HEK293 (cell line): ENCODE results near the gene EML1.
A peak's percentile ranks its signal among the peaks of the same experiment; 100 is the strongest.

Experiments
- SALL2 ChIP-seq: fragments of 450-650 bp; formaldehyde crosslinking; IDR thresholded peaks from 2 replicates; pipeline ENCODE4 v1.5.0; 2017; ENCODE audit warnings: missing biosample characterization, mild to moderate bottlenecking, missing genetic modification characterization, borderline replicate concordance
- SP2 ChIP-seq: fragments of 450-650 bp; formaldehyde crosslinking; IDR thresholded peaks from 2 replicates; pipeline ENCODE4 v1.5.1; 2016; ENCODE audit warnings: missing biosample characterization, missing genetic modification characterization
- SP7 ChIP-seq: fragments of 450-650 bp; formaldehyde crosslinking; IDR thresholded peaks from 2 replicates; pipeline ENCODE4 v1.5.1; 2016; ENCODE audit warnings: missing biosample characterization, missing genetic modification characterization
- TCF7L2 ChIP-seq: IDR thresholded peaks from 2 replicates; pipeline ENCODE4 v1.6.1; 2011; ENCODE audit warnings: low read depth, mild to moderate bottlenecking, inconsistent platforms, low read length, moderate library complexity, borderline replicate concordance
- ZBTB21 ChIP-seq: fragments of 450-650 bp; formaldehyde crosslinking; IDR thresholded peaks from 2 replicates; pipeline ENCODE4 v1.5.1; 2017; ENCODE audit warnings: missing biosample characterization, missing genetic modification characterization
- ZFP69B ChIP-seq: fragments of 450-650 bp; formaldehyde crosslinking; IDR thresholded peaks from 2 replicates; pipeline ENCODE4 v1.5.1; 2016; ENCODE audit warnings: missing biosample characterization, missing genetic modification characterization
- ZNF10 ChIP-seq: fragments of 450-650 bp; formaldehyde crosslinking; IDR thresholded peaks from 2 replicates; pipeline ENCODE4 v1.5.1; 2017; ENCODE audit warnings: missing biosample characterization, missing genetic modification characterization
- ZNF114 ChIP-seq: fragments of 450-650 bp; formaldehyde crosslinking; IDR thresholded peaks from 2 replicates; pipeline ENCODE4 v1.5.0; 2017; ENCODE audit warnings: missing biosample characterization, missing genetic modification characterization
- ZNF138 ChIP-seq: fragments of 450-650 bp; formaldehyde crosslinking; IDR thresholded peaks from 2 replicates; pipeline ENCODE4 v1.5.1; 2016; ENCODE audit warnings: missing biosample characterization, missing genetic modification characterization, borderline replicate concordance
- ZNF146 ChIP-seq: fragments of 450-650 bp; formaldehyde crosslinking; IDR thresholded peaks from 2 replicates; pipeline ENCODE4 v1.5.1; 2016; ENCODE audit warnings: missing biosample characterization, missing genetic modification characterization
- ZNF155 ChIP-seq: fragments of 450-650 bp; formaldehyde crosslinking; IDR thresholded peaks from 2 replicates; pipeline ENCODE4 v1.5.1; 2016; ENCODE audit warnings: missing biosample characterization, missing genetic modification characterization
- ZNF2 ChIP-seq: fragments of 450-650 bp; formaldehyde crosslinking; IDR thresholded peaks from 2 replicates; pipeline ENCODE4 v1.5.1; 2016; ENCODE audit warnings: missing biosample characterization, missing genetic modification characterization
- ZNF214 ChIP-seq: fragments of 450-650 bp; formaldehyde crosslinking; IDR thresholded peaks from 2 replicates; pipeline ENCODE4 v1.5.1; 2017; ENCODE audit warnings: missing biosample characterization, mild to moderate bottlenecking, missing genetic modification characterization, borderline replicate concordance
- ZNF311 ChIP-seq: fragments of 450-650 bp; formaldehyde crosslinking; IDR thresholded peaks from 2 replicates; pipeline ENCODE4 v1.5.1; 2017; ENCODE audit warnings: missing biosample characterization, missing genetic modification characterization, borderline replicate concordance
- ZNF404 ChIP-seq: fragments of 450-650 bp; formaldehyde crosslinking; IDR thresholded peaks from 2 replicates; pipeline ENCODE4 v1.5.1; 2017; ENCODE audit warnings: missing biosample characterization, missing genetic modification characterization
- ZNF544 ChIP-seq: fragments of 450-650 bp; formaldehyde crosslinking; IDR thresholded peaks from 2 replicates; pipeline ENCODE4 v1.5.0; 2017; ENCODE audit warnings: missing biosample characterization, missing genetic modification characterization
- ZNF560 ChIP-seq: fragments of 450-650 bp; formaldehyde crosslinking; IDR thresholded peaks from 2 replicates; pipeline ENCODE4 v1.5.1; 2017; ENCODE audit warnings: missing biosample characterization, missing genetic modification characterization, borderline replicate concordance
- ZNF596 ChIP-seq: fragments of 450-650 bp; IDR thresholded peaks from 2 replicates; pipeline ENCODE4 v1.5.0; 2018; ENCODE audit warnings: missing biosample characterization, mild to moderate bottlenecking, missing genetic modification characterization, moderate library complexity
- ZNF629 ChIP-seq: fragments of 450-650 bp; formaldehyde crosslinking; IDR thresholded peaks from 2 replicates; pipeline ENCODE4 v1.5.1; 2017; ENCODE audit warnings: missing biosample characterization, missing genetic modification characterization
- ZNF654 ChIP-seq: fragments of 450-650 bp; formaldehyde crosslinking; IDR thresholded peaks from 2 replicates; pipeline ENCODE4 v1.5.1; 2016; ENCODE audit warnings: low read depth, missing biosample characterization, missing genetic modification characterization
- ZNF664 ChIP-seq: fragments of 450-650 bp; formaldehyde crosslinking; IDR thresholded peaks from 2 replicates; pipeline ENCODE4 v1.5.1; 2016; ENCODE audit warnings: missing biosample characterization, missing genetic modification characterization
- ZNF776 ChIP-seq: fragments of 450-650 bp; formaldehyde crosslinking; IDR thresholded peaks from 2 replicates; pipeline ENCODE4 v1.5.0; 2017; ENCODE audit warnings: missing biosample characterization, missing genetic modification characterization, borderline replicate concordance
- ZNF777 ChIP-seq: fragments of 450-650 bp; formaldehyde crosslinking; IDR thresholded peaks from 2 replicates; pipeline ENCODE4 v1.5.1; 2017; ENCODE audit warnings: missing biosample characterization, missing genetic modification characterization, borderline replicate concordance
- ZNF792 ChIP-seq: fragments of 450-650 bp; formaldehyde crosslinking; IDR thresholded peaks from 2 replicates; pipeline ENCODE4 v1.5.1; 2016; ENCODE audit warnings: missing biosample characterization, missing genetic modification characterization
- TF ChIP-seq, protein P1 (sequence below): fragments of 450-650 bp; IDR thresholded peaks from 2 replicates; pipeline ENCODE4 v1.5.1; 2018; ENCODE audit warnings: missing biosample characterization, missing genetic modification characterization
- TF ChIP-seq, protein P2 (sequence below): fragments of 450-650 bp; formaldehyde crosslinking; IDR thresholded peaks from 2 replicates; pipeline ENCODE4 v1.5.1; 2017; ENCODE audit warnings: missing biosample characterization, mild to moderate bottlenecking, missing genetic modification characterization, moderate library complexity
- TF ChIP-seq, protein P3 (sequence below): fragments of 450-650 bp; formaldehyde crosslinking; IDR thresholded peaks from 2 replicates; pipeline ENCODE4 v1.5.1; 2016; ENCODE audit warnings: missing biosample characterization, missing genetic modification characterization
- TF ChIP-seq, protein P4 (sequence below): fragments of 450-650 bp; formaldehyde crosslinking; optimal IDR thresholded peaks from 2 replicates; pipeline ENCODE3; 2016; ENCODE audit warnings: missing biosample characterization, mild to moderate bottlenecking, missing genetic modification characterization
- TF ChIP-seq, protein P5 (sequence below): fragments of 450-650 bp; formaldehyde crosslinking; IDR thresholded peaks from 2 replicates; pipeline ENCODE4 v1.5.1; 2017; ENCODE audit warnings: missing biosample characterization, missing genetic modification characterization
- TF ChIP-seq, protein P6 (sequence below): fragments of 450-650 bp; formaldehyde crosslinking; IDR thresholded peaks from 2 replicates; pipeline ENCODE4 v1.5.1; 2017; ENCODE audit warnings: missing biosample characterization, missing genetic modification characterization
- TF ChIP-seq, protein P7 (sequence below): fragments of 450-650 bp; formaldehyde crosslinking; IDR thresholded peaks from 2 replicates; pipeline ENCODE4; 2016; ENCODE audit warnings: missing biosample characterization, missing genetic modification characterization

The EML1 gene

DNA sequence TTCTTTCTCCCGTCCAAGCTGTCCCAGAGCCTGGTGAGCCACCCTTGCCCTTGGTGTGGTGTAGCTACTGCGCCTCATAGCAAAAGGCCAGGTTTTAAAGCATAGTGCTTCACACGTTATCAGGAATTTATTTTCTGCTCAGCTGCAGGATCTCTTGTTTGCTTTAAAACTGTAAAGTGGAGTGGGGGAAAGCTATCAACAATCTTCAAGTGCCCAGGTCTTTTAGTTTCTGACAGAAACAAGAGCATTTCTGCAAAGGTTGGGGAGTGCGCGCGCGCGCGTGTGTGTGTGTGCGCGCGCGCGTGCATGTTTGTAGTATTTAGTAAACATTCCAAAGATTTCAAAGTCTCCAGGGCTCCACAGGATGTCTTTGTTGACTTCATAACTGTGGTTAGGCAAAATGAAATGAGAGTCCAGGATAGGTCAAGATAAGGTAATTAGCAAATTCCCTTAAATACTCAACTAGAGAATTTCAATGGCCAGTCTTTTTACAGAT lies 45.5 kb downstream of the EML1 start (continued):
- TF ChIP-seq, protein P1, sequence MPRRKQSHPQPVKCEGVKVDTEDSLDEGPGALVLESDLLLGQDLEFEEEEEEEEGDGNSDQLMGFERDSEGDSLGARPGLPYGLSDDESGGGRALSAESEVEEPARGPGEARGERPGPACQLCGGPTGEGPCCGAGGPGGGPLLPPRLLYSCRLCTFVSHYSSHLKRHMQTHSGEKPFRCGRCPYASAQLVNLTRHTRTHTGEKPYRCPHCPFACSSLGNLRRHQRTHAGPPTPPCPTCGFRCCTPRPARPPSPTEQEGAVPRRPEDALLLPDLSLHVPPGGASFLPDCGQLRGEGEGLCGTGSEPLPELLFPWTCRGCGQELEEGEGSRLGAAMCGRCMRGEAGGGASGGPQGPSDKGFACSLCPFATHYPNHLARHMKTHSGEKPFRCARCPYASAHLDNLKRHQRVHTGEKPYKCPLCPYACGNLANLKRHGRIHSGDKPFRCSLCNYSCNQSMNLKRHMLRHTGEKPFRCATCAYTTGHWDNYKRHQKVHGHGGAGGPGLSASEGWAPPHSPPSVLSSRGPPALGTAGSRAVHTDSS (tag by site-specific recombination): no peak
- TF ChIP-seq TCF7L2: 0 out of 2 replicates have a peak, but pooled peaks have one; percentile 17
- TF ChIP-seq ZNF138 (tag by site-specific recombination): no peak
- TF ChIP-seq, protein P2, sequence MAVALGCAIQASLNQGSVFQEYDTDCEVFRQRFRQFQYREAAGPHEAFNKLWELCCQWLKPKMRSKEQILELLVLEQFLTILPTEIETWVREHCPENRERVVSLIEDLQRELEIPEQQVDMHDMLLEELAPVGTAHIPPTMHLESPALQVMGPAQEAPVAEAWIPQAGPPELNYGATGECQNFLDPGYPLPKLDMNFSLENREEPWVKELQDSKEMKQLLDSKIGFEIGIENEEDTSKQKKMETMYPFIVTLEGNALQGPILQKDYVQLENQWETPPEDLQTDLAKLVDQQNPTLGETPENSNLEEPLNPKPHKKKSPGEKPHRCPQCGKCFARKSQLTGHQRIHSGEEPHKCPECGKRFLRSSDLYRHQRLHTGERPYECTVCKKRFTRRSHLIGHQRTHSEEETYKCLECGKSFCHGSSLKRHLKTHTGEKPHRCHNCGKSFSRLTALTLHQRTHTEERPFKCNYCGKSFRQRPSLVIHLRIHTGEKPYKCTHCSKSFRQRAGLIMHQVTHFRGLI: no peak
- TF ChIP-seq, protein P3, sequence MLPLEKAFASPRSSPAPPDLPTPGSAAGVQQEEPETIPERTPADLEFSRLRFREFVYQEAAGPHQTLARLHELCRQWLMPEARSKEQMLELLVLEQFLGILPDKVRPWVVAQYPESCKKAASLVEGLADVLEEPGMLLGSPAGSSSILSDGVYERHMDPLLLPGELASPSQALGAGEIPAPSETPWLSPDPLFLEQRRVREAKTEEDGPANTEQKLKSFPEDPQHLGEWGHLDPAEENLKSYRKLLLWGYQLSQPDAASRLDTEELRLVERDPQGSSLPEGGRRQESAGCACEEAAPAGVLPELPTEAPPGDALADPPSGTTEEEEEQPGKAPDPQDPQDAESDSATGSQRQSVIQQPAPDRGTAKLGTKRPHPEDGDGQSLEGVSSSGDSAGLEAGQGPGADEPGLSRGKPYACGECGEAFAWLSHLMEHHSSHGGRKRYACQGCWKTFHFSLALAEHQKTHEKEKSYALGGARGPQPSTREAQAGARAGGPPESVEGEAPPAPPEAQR (tag by site-specific recombination): no peak
- TF ChIP-seq ZNF146 (tag by site-specific recombination): no peak
- TF ChIP-seq SP2 (tag by site-specific recombination): no peak
- no peak for TF ChIP-seq ZNF654 (tag by site-specific recombination)
- TF ChIP-seq, protein P4, sequence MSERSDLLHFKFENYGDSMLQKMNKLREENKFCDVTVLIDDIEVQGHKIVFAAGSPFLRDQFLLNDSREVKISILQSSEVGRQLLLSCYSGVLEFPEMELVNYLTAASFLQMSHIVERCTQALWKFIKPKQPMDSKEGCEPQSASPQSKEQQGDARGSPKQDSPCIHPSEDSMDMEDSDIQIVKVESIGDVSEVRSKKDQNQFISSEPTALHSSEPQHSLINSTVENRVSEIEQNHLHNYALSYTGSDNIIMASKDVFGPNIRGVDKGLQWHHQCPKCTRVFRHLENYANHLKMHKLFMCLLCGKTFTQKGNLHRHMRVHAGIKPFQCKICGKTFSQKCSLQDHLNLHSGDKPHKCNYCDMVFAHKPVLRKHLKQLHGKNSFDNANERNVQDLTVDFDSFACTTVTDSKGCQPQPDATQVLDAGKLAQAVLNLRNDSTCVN (tag by site-specific recombination): peak; percentile 62
- TF ChIP-seq SALL2 (tag by site-specific recombination): no peak
- 0 out of 2 replicates have a peak, but pooled peaks have one; percentile 45 for TF ChIP-seq ZNF2 (tag by site-specific recombination)
- TF ChIP-seq, protein P5, sequence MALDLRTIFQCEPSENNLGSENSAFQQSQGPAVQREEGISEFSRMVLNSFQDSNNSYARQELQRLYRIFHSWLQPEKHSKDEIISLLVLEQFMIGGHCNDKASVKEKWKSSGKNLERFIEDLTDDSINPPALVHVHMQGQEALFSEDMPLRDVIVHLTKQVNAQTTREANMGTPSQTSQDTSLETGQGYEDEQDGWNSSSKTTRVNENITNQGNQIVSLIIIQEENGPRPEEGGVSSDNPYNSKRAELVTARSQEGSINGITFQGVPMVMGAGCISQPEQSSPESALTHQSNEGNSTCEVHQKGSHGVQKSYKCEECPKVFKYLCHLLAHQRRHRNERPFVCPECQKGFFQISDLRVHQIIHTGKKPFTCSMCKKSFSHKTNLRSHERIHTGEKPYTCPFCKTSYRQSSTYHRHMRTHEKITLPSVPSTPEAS (tag by site-specific recombination): peak; percentile 59
- no peak for TF ChIP-seq ZNF777 (tag by site-specific recombination)
- TF ChIP-seq, protein P6, sequence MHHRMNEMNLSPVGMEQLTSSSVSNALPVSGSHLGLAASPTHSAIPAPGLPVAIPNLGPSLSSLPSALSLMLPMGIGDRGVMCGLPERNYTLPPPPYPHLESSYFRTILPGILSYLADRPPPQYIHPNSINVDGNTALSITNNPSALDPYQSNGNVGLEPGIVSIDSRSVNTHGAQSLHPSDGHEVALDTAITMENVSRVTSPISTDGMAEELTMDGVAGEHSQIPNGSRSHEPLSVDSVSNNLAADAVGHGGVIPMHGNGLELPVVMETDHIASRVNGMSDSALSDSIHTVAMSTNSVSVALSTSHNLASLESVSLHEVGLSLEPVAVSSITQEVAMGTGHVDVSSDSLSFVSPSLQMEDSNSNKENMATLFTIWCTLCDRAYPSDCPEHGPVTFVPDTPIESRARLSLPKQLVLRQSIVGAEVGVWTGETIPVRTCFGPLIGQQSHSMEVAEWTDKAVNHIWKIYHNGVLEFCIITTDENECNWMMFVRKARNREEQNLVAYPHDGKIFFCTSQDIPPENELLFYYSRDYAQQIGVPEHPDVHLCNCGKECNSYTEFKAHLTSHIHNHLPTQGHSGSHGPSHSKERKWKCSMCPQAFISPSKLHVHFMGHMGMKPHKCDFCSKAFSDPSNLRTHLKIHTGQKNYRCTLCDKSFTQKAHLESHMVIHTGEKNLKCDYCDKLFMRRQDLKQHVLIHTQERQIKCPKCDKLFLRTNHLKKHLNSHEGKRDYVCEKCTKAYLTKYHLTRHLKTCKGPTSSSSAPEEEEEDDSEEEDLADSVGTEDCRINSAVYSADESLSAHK: no peak
- no peak for TF ChIP-seq ZNF596 (tag by site-specific recombination)
- no peak for TF ChIP-seq ZNF776 (tag by site-specific recombination)
- TF ChIP-seq ZFP69B (tag by site-specific recombination): peak; percentile 53; the same call in 1 of the 2 replicates
- TF ChIP-seq ZNF792 (tag by site-specific recombination): no peak
- no peak for TF ChIP-seq ZNF544 (tag by site-specific recombination)
- no peak for TF ChIP-seq ZNF155 (tag by site-specific recombination)
- TF ChIP-seq ZNF10 (tag by site-specific recombination): no peak
- TF ChIP-seq ZNF214 (tag by site-specific recombination): no peak
- TF ChIP-seq ZBTB21 (tag by site-specific recombination): peak; percentile 28; the same call in 1 of the 2 replicates
- no peak for TF ChIP-seq ZNF664
- no peak for TF ChIP-seq ZNF311 (tag by site-specific recombination)
- no peak for TF ChIP-seq ZNF114 (tag by site-specific recombination)
- TF ChIP-seq ZNF404 (tag by site-specific recombination): no peak
- no peak for TF ChIP-seq SP7 (tag by site-specific recombination)
- no peak for TF ChIP-seq ZNF560
- TF ChIP-seq, protein P7, sequence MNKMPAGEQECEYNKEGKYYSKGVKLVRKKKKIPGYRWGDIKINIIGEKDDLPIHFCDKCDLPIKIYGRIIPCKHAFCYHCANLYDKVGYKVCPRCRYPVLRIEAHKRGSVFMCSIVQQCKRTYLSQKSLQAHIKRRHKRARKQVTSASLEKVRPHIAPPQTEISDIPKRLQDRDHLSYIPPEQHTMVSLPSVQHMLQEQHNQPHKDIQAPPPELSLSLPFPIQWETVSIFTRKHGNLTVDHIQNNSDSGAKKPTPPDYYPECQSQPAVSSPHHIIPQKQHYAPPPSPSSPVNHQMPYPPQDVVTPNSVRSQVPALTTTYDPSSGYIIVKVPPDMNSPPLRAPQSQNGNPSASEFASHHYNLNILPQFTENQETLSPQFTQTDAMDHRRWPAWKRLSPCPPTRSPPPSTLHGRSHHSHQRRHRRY (tag by site-specific recombination): no peak
- peak; percentile 35; the same call in 1 of the 2 replicates for TF ChIP-seq ZNF629
